Measurements from ENCODE around the gene PCDHGC3.

Gene PCDHGC3

GRCh38 chr5:141521244-141521781 lies 45.5 kb downstream of the PCDHGC3 start (continued):
- no peak for TF ChIP-seq ZBTB49 (tag by site-specific recombination; IDR thresholded peaks at IDR 0.05; ENCODE audit: low read depth)
- peak; percentile 80 for TF ChIP-seq ZNF366 (tag by site-specific recombination; conservative IDR thresholded peaks at IDR 0.05)
- no peak for TF ChIP-seq ZNF423 (tag by site-specific recombination; IDR thresholded peaks at IDR 0.05)
- TF ChIP-seq ZBTB7A (tag by site-specific recombination; IDR thresholded peaks at IDR 0.05; ENCODE audit: low read depth): no peak
- no peak for TF ChIP-seq ZSCAN18 (tag by site-specific recombination; IDR thresholded peaks at IDR 0.05)
- TF ChIP-seq ZNF658 (tag by site-specific recombination; IDR thresholded peaks at IDR 0.05): no peak
- TF ChIP-seq ZNF610 (tag by site-specific recombination; IDR thresholded peaks at IDR 0.05; ENCODE audit: borderline replicate concordance): no peak
- peak; percentile 32; the same call in 1 of the 2 replicates for TF ChIP-seq ZFHX2 (tag by site-specific recombination; conservative IDR thresholded peaks at IDR 0.05)
- TF ChIP-seq ZNF704 (tag by site-specific recombination; IDR thresholded peaks at IDR 0.05): no peak
- no peak for TF ChIP-seq ZNF776 (tag by site-specific recombination; IDR thresholded peaks at IDR 0.05; ENCODE audit: borderline replicate concordance)
- TF ChIP-seq ZNF777 (tag by site-specific recombination; IDR thresholded peaks at IDR 0.05; ENCODE audit: borderline replicate concordance): no peak
- TF ChIP-seq ZBTB17 (tag by site-specific recombination; IDR thresholded peaks at IDR 0.05): 0 out of 2 replicates have a peak, but pooled peaks have one; percentile 24
- TF ChIP-seq, protein P1, sequence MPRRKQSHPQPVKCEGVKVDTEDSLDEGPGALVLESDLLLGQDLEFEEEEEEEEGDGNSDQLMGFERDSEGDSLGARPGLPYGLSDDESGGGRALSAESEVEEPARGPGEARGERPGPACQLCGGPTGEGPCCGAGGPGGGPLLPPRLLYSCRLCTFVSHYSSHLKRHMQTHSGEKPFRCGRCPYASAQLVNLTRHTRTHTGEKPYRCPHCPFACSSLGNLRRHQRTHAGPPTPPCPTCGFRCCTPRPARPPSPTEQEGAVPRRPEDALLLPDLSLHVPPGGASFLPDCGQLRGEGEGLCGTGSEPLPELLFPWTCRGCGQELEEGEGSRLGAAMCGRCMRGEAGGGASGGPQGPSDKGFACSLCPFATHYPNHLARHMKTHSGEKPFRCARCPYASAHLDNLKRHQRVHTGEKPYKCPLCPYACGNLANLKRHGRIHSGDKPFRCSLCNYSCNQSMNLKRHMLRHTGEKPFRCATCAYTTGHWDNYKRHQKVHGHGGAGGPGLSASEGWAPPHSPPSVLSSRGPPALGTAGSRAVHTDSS (tag by site-specific recombination; IDR thresholded peaks at IDR 0.05): no peak
- TF ChIP-seq ZNF660 (tag by site-specific recombination; IDR thresholded peaks at IDR 0.05): peak; percentile 96
- no peak for TF ChIP-seq ZNF341 (tag by site-specific recombination; IDR thresholded peaks at IDR 0.05; ENCODE audit: low read depth)
- peak; percentile 92 for TF ChIP-seq ZNF24 (tag by site-specific recombination; IDR thresholded peaks at IDR 0.05)
- TF ChIP-seq ZNF549 (tag by site-specific recombination; IDR thresholded peaks at IDR 0.05): no peak
- no peak for TF ChIP-seq ZNF112 (tag by site-specific recombination; IDR thresholded peaks at IDR 0.05)
- TF ChIP-seq BCL11A (tag by site-specific recombination; IDR thresholded peaks at IDR 0.05; ENCODE audit: low read depth): peak; percentile 41; the same call in 1 of the 2 replicates
- no peak for TF ChIP-seq ZNF221 (tag by site-specific recombination; IDR thresholded peaks at IDR 0.05; ENCODE audit: borderline replicate concordance)
- no peak for TF ChIP-seq ZNF248 (tag by site-specific recombination; IDR thresholded peaks at IDR 0.05)
- no peak; the same call in none of the 2 replicates for TF ChIP-seq SP3 (tag by site-specific recombination; IDR thresholded peaks at IDR 0.05)
- no peak for TF ChIP-seq ZSCAN16 (tag by site-specific recombination; IDR thresholded peaks at IDR 0.05)
- TF ChIP-seq KLF7 (tag by site-specific recombination; IDR thresholded peaks at IDR 0.05; ENCODE audit: borderline replicate concordance): no peak
- TF ChIP-seq ZNF585B (tag by site-specific recombination; IDR thresholded peaks at IDR 0.05): no peak
- no peak for TF ChIP-seq ZNF670 (tag by site-specific recombination; IDR thresholded peaks at IDR 0.05; ENCODE audit: low read depth)
- TF ChIP-seq ZNF202 (tag by site-specific recombination; IDR thresholded peaks at IDR 0.05; ENCODE audit: borderline replicate concordance): no peak
- TF ChIP-seq BCL6B (tag by site-specific recombination; IDR thresholded peaks at IDR 0.05): no peak
- TF ChIP-seq ZNF558 (tag by site-specific recombination; IDR thresholded peaks at IDR 0.05): peak; percentile 70
- no peak for TF ChIP-seq OVOL3 (tag by site-specific recombination; IDR thresholded peaks at IDR 0.05)
- TF ChIP-seq ZNF544 (tag by site-specific recombination; IDR thresholded peaks at IDR 0.05): no peak
- no peak for TF ChIP-seq ZFP3 (tag by site-specific recombination; IDR thresholded peaks at IDR 0.05; ENCODE audit: low read depth)

Data from HEK293 (cell line).